Measurements from ENCODE around the gene TTC32. TPM values are rescaled to one million over a fixed set of nuclear protein-coding genes. Genes with fewer than 3 reads are reported as not detected.

Gene TTC32
- total RNA-seq, 1 experiment from 2014 or later = 11.5 TPM

- Histone ChIP-seq H3K27me3 (replicated peaks; ENCODE audit: insufficient read depth, low read depth, low read length, poor library complexity) (peaks cover 13% of the 10 kb centered on the region), H3K4me1 (ENCODE audit: insufficient read depth, low read length, poor library complexity, severe bottlenecking) (no peaks in the 10 kb centered on the region), H3K36me3 (ENCODE audit: insufficient read depth, low read length, poor library complexity, severe bottlenecking) (no peaks in the 10 kb centered on the region), H3K9me3 (ENCODE audit: low read depth, low read length, poor library complexity, severe bottlenecking) (no peaks in the 10 kb centered on the region), H3K27ac (ENCODE audit: low read depth, low read length, poor library complexity, severe bottlenecking) (no peak overlapping the region), H3K4me3 (ENCODE audit: low read depth, low read length, poor library complexity, severe bottlenecking) (no peak overlapping the region)
- no TSS peak for BruUV-seq (replicated peaks)
- intact Hi-C loops (cut with micrococcal nuclease; ENCODE audit: unreplicated experiment) = no loop called here
- DNase-seq (ENCODE audit: low spot score) = no peak
- CTCF ChIA-PET = no interaction called here
- POLR2A ChIA-PET (ENCODE audit: low non-redundant PET) = no interaction called here
- TF ChIP-seq CTCF (conservative IDR thresholded peaks at IDR 0.05; ENCODE audit: low read depth, low read length) (no peak), EZH2 (IDR thresholded peaks at IDR 0.05; ENCODE audit: borderline replicate concordance, low read depth, low read length, poor library complexity, severe bottlenecking) (no peak)
Measured at GRCh38 chr2:19847486-19847885, 54.3 kb downstream of the TTC32 start.

Other genes starting within 250 kb of the TTC32 start
- gene WDR35, start 88.1 kb upstream of the TTC32 start, total RNA-seq (2021) = 26.2 and 29.4 TPM in 2 replicates
- 2.7 and 2.8 TPM in 2 replicates for gene MATN3, start 110.7 kb upstream of the TTC32 start, total RNA-seq (2021)
- gene LAPTM4A, start 149.6 kb upstream of the TTC32 start, total RNA-seq (2021) = 149 and 158 TPM in 2 replicates